PC-9 (cell line): ENCODE data around the gene PHF19. TPM values are rescaled to one million over a fixed set of nuclear protein-coding genes. Genes with fewer than 3 reads are reported as not detected.

ENCODE experiments used
- BruUV-seq: library from RNA; stranded (reverse); fragments of 400-500 nt; replicated peaks from 2 replicates; lab custom pipeline; 2021; lab: Mats Ljungman, UMichigan
- CTCF ChIA-PET: fragments of 300-600 bp; sonication (Branson Sonifier 250); formaldehyde crosslinking; loops from one replicate; lab custom pipeline; 2022; ENCODE audit warnings: antibody characterized with exemption; lab: Charles Lee
- POLR2A ChIA-PET: fragments of 300-600 bp; sonication (Branson Sonifier 250); formaldehyde crosslinking; loops from one replicate; lab custom pipeline; 2022; ENCODE audit warnings: antibody characterized with exemption; ENCODE audit not compliant: unreplicated experiment; lab: Charles Lee
- DNase-seq, 2 experiments: peaks; one replicate each; pipeline versions ENCODE4 v3.0.0 to v3.0.0-alpha.2; 2015 to 2022; ENCODE audit warnings: mixed read lengths in 1 of 2
- H2AFZ ChIP-seq: fragments of 200-600 bp; sonication (generic); 2 replicates; pipeline ENCODE4 v1.8.1; 2017; ENCODE audit warnings: antibody characterized with exemption
- H3F3A ChIP-seq: fragments of 200-600 bp; sonication (generic); 2 replicates; pipeline ENCODE4 v1.8.1; 2017; ENCODE audit warnings: antibody characterized with exemption, mild to moderate bottlenecking, low read depth; ENCODE audit not compliant: insufficient read depth
- H3K27ac ChIP-seq: fragments of 200-600 bp; sonication (generic); 2 replicates; pipeline ENCODE4 v1.6.1; 2016; ENCODE audit warnings: mixed run types
- H3K27me3 ChIP-seq: fragments of 200-600 bp; sonication (generic); 2 replicates; pipeline ENCODE4 v1.6.1; 2016; ENCODE audit warnings: low read depth, mixed run types; ENCODE audit not compliant: insufficient read depth
- H3K36me3 ChIP-seq: fragments of 200-600 bp; sonication (generic); 2 replicates; pipeline ENCODE4 v1.6.1; 2016; ENCODE audit warnings: low read depth, mixed run types
- H3K4me1 ChIP-seq: fragments of 200-600 bp; sonication (generic); replicated peaks from 2 replicates; pipeline ENCODE4 v1.6.1; 2016; ENCODE audit warnings: mixed run types; ENCODE audit not compliant: insufficient read depth
- H3K4me2 ChIP-seq: fragments of 200-600 bp; sonication (generic); 2 replicates; pipeline ENCODE4 v1.6.1; 2017; ENCODE audit warnings: mixed run types
- H3K4me3 ChIP-seq: fragments of 200-600 bp; sonication (generic); 2 replicates; pipeline ENCODE4 v1.6.1; 2016; ENCODE audit warnings: mixed run types
- H3K79me2 ChIP-seq: fragments of 200-600 bp; sonication (generic); 2 replicates; pipeline ENCODE4 v1.6.1; 2017; ENCODE audit warnings: low read depth, mixed run types
- H3K9me2 ChIP-seq: fragments of 200-600 bp; sonication (generic); 2 replicates; pipeline ENCODE4 v1.8.1; 2017; ENCODE audit warnings: mild to moderate bottlenecking; ENCODE audit not compliant: insufficient read depth
- H3K9me3 ChIP-seq: fragments of 200-600 bp; sonication (generic); 2 replicates; pipeline ENCODE4 v1.8.1; 2016; ENCODE audit warnings: low read depth; ENCODE audit not compliant: insufficient read depth
- H4K20me1 ChIP-seq: fragments of 200-600 bp; sonication (generic); 2 replicates; pipeline ENCODE4 v1.8.1; 2017; ENCODE audit not compliant: insufficient read depth
- CTCF ChIP-seq: fragments of 200-600 bp; sonication (generic); conservative IDR thresholded peaks from 2 replicates; pipeline ENCODE4 v1.6.1; 2017; ENCODE audit warnings: mixed run types, antibody characterized with exemption, mild to moderate bottlenecking, moderate library complexity
- EZH2 ChIP-seq: fragments of 200-600 bp; sonication (generic); IDR thresholded peaks from 2 replicates; pipeline ENCODE4 v1.8.0; 2017; ENCODE audit warnings: antibody characterized with exemption, low read depth
- intact Hi-C: fragments of 100-400 bp; cut with micrococcal nuclease; formaldehyde crosslinking; loops from one replicate; pipeline ENCODE4 v1.10.0; 2022; ENCODE audit not compliant: unreplicated experiment
- total RNA-seq: library from RNA; stranded (reverse); gene quantifications from 2 replicates; pipeline ENCODE4 v1.2.3, GENCODE V29; 2021

PHF19 gene
- total RNA-seq, 1 experiment from 2014 or later, result 72.9 TPM

GRCh38 chr9:120866651-120867050 is 10.3 kb downstream of the PHF19 start:
- H3K79me2 ChIP-seq, result no peaks in the 10 kb centered on the region
- H3K27me3 ChIP-seq, result no peaks in the 10 kb centered on the region
- H3K4me2 ChIP-seq, result no peak overlapping the region
- TF ChIP-seq EZH2, result no peak
- no peak for TF ChIP-seq CTCF
- H3K36me3 ChIP-seq, result no peaks in the 10 kb centered on the region
- H3K4me1 ChIP-seq, result peaks cover 8% of the 10 kb centered on the region
- CTCF ChIA-PET, result no interaction called here
- H3F3A ChIP-seq, result peaks cover 12% of the 10 kb centered on the region
- no peak overlapping the region for H3K4me3 ChIP-seq
- no peak for DNase-seq
- no peak overlapping the region for H2AFZ ChIP-seq
- no peaks in the 10 kb centered on the region for H3K9me2 ChIP-seq
- BruUV-seq, result no TSS peak
- no peaks in the 10 kb centered on the region for H4K20me1 ChIP-seq
- no peak overlapping the region for H3K27ac ChIP-seq
- POLR2A ChIA-PET, result no interaction called here
- H3K9me3 ChIP-seq, result no peaks in the 10 kb centered on the region
- intact Hi-C loops, result loop anchor here (5.0 kb wide), 1 partner anchor 74 kb away; the partner anchor contains the start of gene FBXW2

GRCh38 chr9:120865809-120866208 is 11.2 kb downstream of the PHF19 start:
- Histone ChIP-seq H2AFZ (no peak overlapping the region), H3K4me1 (peaks cover 8% of the 10 kb centered on the region), H3K4me2 (no peak overlapping the region), H3F3A (peaks cover 12% of the 10 kb centered on the region), H4K20me1 (no peaks in the 10 kb centered on the region), H3K27ac (no peak overlapping the region), H3K27me3 (no peaks in the 10 kb centered on the region), H3K4me3 (no peak overlapping the region), H3K36me3 (no peaks in the 10 kb centered on the region), H3K9me3 (no peaks in the 10 kb centered on the region), H3K9me2 (no peaks in the 10 kb centered on the region), H3K79me2 (no peaks in the 10 kb centered on the region)
- no TSS peak for BruUV-seq
- ChIA-PET CTCF (no interaction called here), POLR2A (no interaction called here)
- no peak for DNase-seq
- no peak for TF ChIP-seq CTCF
- no peak for TF ChIP-seq EZH2
- intact Hi-C loops, result loop anchor here (5.0 kb wide), 1 partner anchor 74 kb away; the partner anchor contains the start of gene FBXW2

GRCh38 chr9:120865176-120865575 is 11.8 kb downstream of the PHF19 start:
- no peaks in the 10 kb centered on the region for H3K36me3 ChIP-seq
- no peak overlapping the region for H2AFZ ChIP-seq
- no peaks in the 10 kb centered on the region for H3K27me3 ChIP-seq
- no peaks in the 10 kb centered on the region for H3K9me2 ChIP-seq
- H3K79me2 ChIP-seq, result no peaks in the 10 kb centered on the region
- H3K27ac ChIP-seq, result no peak overlapping the region
- ChIA-PET POLR2A (no interaction called here), CTCF (no interaction called here)
- H4K20me1 ChIP-seq, result no peaks in the 10 kb centered on the region
- no peak for DNase-seq
- H3K4me3 ChIP-seq, result no peak overlapping the region
- peaks cover 8% of the 10 kb centered on the region for H3K4me1 ChIP-seq
- no peaks in the 10 kb centered on the region for H3K9me3 ChIP-seq
- intact Hi-C loops, result loop anchor here (5.0 kb wide), 1 partner anchor 73 kb away; the partner anchor contains the start of gene FBXW2
- H3K4me2 ChIP-seq, result no peak overlapping the region
- BruUV-seq, result no TSS peak
- no peak for TF ChIP-seq CTCF
- TF ChIP-seq EZH2, result no peak
- H3F3A ChIP-seq, result peaks cover 11% of the 10 kb centered on the region
